Measurements from ENCODE around the gene BASP1.

DNA sequence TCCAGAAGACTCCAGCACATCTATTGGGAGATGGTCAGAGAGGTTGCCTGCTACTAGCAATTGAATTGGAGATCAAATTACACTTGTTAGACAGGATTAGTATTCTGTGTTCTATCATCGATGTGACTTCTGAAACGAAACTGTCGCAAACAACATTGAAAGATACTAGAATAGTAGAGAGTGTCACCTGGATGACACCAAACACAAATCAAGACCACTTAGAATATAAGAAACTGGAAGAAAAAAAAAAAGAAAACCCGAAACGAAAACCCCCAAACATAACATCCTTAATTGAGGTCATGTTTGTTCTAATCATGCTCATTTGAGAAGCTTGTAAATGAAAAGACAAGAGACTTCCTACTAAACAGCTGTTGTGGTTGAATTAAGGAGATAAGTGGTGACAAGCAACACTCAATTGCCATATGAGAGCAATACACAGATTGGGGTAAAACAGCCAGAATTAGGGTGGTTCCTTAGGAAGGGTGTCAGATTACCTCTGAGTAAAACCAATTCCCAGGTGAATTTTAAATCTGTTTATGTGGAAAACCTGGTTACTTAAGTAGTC lies 97.6 kb downstream of the BASP1 start:
- TF ChIP-seq CTCF (IDR thresholded peaks at IDR 0.05; ENCODE audit: poor library complexity, severe bottlenecking) (no peak), POLR2AphosphoS5 (IDR thresholded peaks at IDR 0.05) (no peak), TAF1 (IDR thresholded peaks at IDR 0.05; ENCODE audit: low read depth) (no peak), EZH2 (IDR thresholded peaks at IDR 0.05; ENCODE audit: borderline replicate concordance, insufficient read depth, low read length, poor library complexity, severe bottlenecking) (no peak)
- TF ChIP-seq, protein P1, sequence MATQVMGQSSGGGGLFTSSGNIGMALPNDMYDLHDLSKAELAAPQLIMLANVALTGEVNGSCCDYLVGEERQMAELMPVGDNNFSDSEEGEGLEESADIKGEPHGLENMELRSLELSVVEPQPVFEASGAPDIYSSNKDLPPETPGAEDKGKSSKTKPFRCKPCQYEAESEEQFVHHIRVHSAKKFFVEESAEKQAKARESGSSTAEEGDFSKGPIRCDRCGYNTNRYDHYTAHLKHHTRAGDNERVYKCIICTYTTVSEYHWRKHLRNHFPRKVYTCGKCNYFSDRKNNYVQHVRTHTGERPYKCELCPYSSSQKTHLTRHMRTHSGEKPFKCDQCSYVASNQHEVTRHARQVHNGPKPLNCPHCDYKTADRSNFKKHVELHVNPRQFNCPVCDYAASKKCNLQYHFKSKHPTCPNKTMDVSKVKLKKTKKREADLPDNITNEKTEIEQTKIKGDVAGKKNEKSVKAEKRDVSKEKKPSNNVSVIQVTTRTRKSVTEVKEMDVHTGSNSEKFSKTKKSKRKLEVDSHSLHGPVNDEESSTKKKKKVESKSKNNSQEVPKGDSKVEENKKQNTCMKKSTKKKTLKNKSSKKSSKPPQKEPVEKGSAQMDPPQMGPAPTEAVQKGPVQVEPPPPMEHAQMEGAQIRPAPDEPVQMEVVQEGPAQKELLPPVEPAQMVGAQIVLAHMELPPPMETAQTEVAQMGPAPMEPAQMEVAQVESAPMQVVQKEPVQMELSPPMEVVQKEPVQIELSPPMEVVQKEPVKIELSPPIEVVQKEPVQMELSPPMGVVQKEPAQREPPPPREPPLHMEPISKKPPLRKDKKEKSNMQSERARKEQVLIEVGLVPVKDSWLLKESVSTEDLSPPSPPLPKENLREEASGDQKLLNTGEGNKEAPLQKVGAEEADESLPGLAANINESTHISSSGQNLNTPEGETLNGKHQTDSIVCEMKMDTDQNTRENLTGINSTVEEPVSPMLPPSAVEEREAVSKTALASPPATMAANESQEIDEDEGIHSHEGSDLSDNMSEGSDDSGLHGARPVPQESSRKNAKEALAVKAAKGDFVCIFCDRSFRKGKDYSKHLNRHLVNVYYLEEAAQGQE (IDR thresholded peaks at IDR 0.05; ENCODE audit: borderline replicate concordance), result no peak

All from neural cell (in vitro differentiated cells).